SJSA1 (cell line): ENCODE data around the gene MBD6. TPM values are rescaled to one million over a fixed set of nuclear protein-coding genes. Genes with fewer than 3 reads are reported as not detected.
A peak's percentile ranks its signal among the peaks of the same experiment; 100 is the strongest.
"Not testable (repeated sequence)": the region's sequence is repeated elsewhere in the genome, so short reads cannot be mapped to it uniquely, and the experiment has no call there.

Source experiments
- DNase-seq, 2 experiments: peaks; one replicate each; pipeline ENCODE4 v3.0.0-alpha.2; 2015 to 2020; ENCODE audit warnings: low spot score in 2 of 2, low read depth in 1 of 2
- H3K27ac ChIP-seq: fragments of 250-450 bp; sonication (Bioruptor Pico); 2 replicates; pipeline ENCODE4 v1.5.1; 2020; ENCODE audit warnings: mild to moderate bottlenecking, moderate library complexity
- H3K27me3 ChIP-seq: fragments of 250-450 bp; sonication (Bioruptor Pico); replicated peaks from 2 replicates; pipeline ENCODE4 v1.5.1; 2020; ENCODE audit warnings: mild to moderate bottlenecking, moderate library complexity
- H3K36me3 ChIP-seq: fragments of 250-450 bp; sonication (Bioruptor Pico); 2 replicates; pipeline ENCODE4 v1.5.1; 2020; ENCODE audit warnings: mild to moderate bottlenecking
- H3K4me1 ChIP-seq: fragments of 250-450 bp; sonication (Bioruptor Pico); replicated peaks from 2 replicates; pipeline ENCODE4 v1.6.1; 2021; ENCODE audit warnings: mild to moderate bottlenecking
- H3K4me3 ChIP-seq: fragments of 250-450 bp; sonication (Bioruptor Pico); 2 replicates; pipeline ENCODE4 v1.5.1; 2020; ENCODE audit warnings: mild to moderate bottlenecking
- H3K9me3 ChIP-seq: fragments of 250-450 bp; sonication (Bioruptor Pico); replicated peaks from 2 replicates; pipeline ENCODE4 v1.5.1; 2020; ENCODE audit warnings: mild to moderate bottlenecking
- total RNA-seq: library from RNA; depleted of rRNA; stranded (reverse); fragments of >200 nt; shearing (Covaris generic); gene quantifications from 2 replicates; pipeline ENCODE4 v1.2.3, GENCODE V29; 2014

MBD6 gene
- total RNA-seq, 1 experiment from 2014 or later = 70.5 TPM

GRCh38 chr12:57549203-57549908 is 26.7 kb downstream of the MBD6 start:
- Histone ChIP-seq H3K4me1 (peaks cover 50% of the 10 kb centered on the region), H3K9me3 (no peaks in the 10 kb centered on the region), H3K27ac (no peak overlapping the region), H3K4me3 (peak overlapping the region; percentile 25), H3K27me3 (0 out of 2 replicates have a peak, but pooled peaks cover 6% of the 10 kb centered on the region), H3K36me3 (peaks cover 26% of the 10 kb centered on the region)
- DNase-seq = peak in 1 of 2 experiments; percentile 78

- Histone ChIP-seq H3K4me3 (peak within 1 kb of the TSS; percentile 25), H3K27ac (no peak within 1 kb of the TSS)
- DNase-seq = peak in 1 of 2 experiments; percentile 74
Measured at GRCh38 chr12:57549909-57550640, 27.5 kb downstream of the MBD6 start, which contains the start of gene KIF5A. Gene KIF5A, plus strand, starts transcription at chr12:57550044. Its CDS starts 228 bp downstream, at chr12:57550272.

GRCh38 chr12:57550641-57551549 is 28.3 kb downstream of the MBD6 start:
- Histone ChIP-seq H3K27ac (no peak overlapping the region), H3K4me1 (peaks cover 38% of the 10 kb centered on the region), H3K4me3 (no peak overlapping the region), H3K36me3 (peaks cover 11% of the 10 kb centered on the region), H3K27me3 (0 out of 2 replicates have a peak, but pooled peaks cover 6% of the 10 kb centered on the region), H3K9me3 (no peaks in the 10 kb centered on the region)
- peak; percentile 76 to 85 for DNase-seq

More at GRCh38 chr12:57549909-57550640, 27.5 kb downstream of the MBD6 start, which contains the start of gene KIF5A:
- Histone ChIP-seq H3K9me3 (no peaks in the 10 kb centered on the region), H3K27me3 (0 out of 2 replicates have a peak, but pooled peaks cover 6% of the 10 kb centered on the region), H3K36me3 (peaks cover 19% of the 10 kb centered on the region), H3K4me1 (peaks cover 46% of the 10 kb centered on the region)

GRCh38 chr12:57551637-57552305 is 29.1 kb downstream of the MBD6 start:
- no peak overlapping the region for H3K27ac ChIP-seq

GRCh38 chr12:57552306-57552651 is 29.7 kb downstream of the MBD6 start:
- peak in 1 of 2 experiments; percentile 81 for DNase-seq
- Histone ChIP-seq H3K9me3 (no peaks in the 10 kb centered on the region), H3K27ac (no peak overlapping the region), H3K27me3 (0 out of 2 replicates have a peak, but pooled peaks cover 6% of the 10 kb centered on the region), H3K36me3 (no peaks in the 10 kb centered on the region), H3K4me3 (no peak overlapping the region), H3K4me1 (peaks cover 32% of the 10 kb centered on the region)

More at GRCh38 chr12:57551637-57552305, 29.1 kb downstream of the MBD6 start:
- Histone ChIP-seq H3K4me1 (peaks cover 32% of the 10 kb centered on the region), H3K36me3 (peaks cover 2% of the 10 kb centered on the region), H3K9me3 (no peaks in the 10 kb centered on the region), H3K4me3 (no peak overlapping the region), H3K27me3 (0 out of 2 replicates have a peak, but pooled peaks cover 6% of the 10 kb centered on the region)
- DNase-seq = no peak

- Histone ChIP-seq H3K4me3 (no peak overlapping the region), H3K36me3 (no peaks in the 10 kb centered on the region), H3K27me3 (0 out of 2 replicates have a peak, but pooled peaks cover 4% of the 10 kb centered on the region), H3K27ac (no peak overlapping the region), H3K9me3 (no peaks in the 10 kb centered on the region), H3K4me1 (peaks cover 28% of the 10 kb centered on the region)
- no peak for DNase-seq
Measured at GRCh38 chr12:57552835-57553313, 30.2 kb downstream of the MBD6 start.

GRCh38 chr12:57553343-57554202 is 30.9 kb downstream of the MBD6 start:
- Histone ChIP-seq H3K36me3 (no peaks in the 10 kb centered on the region), H3K4me3 (no peak overlapping the region), H3K27me3 (0 out of 2 replicates have a peak, but pooled peaks cover 4% of the 10 kb centered on the region), H3K4me1 (peaks cover 28% of the 10 kb centered on the region), H3K27ac (no peak overlapping the region), H3K9me3 (no peaks in the 10 kb centered on the region)
- peak; percentile 77 to 81 for DNase-seq

- no peak overlapping the region for H3K4me3 ChIP-seq
- H3K36me3 ChIP-seq = no peaks in the 10 kb centered on the region
- H3K27ac ChIP-seq = no peak overlapping the region
- H3K9me3 ChIP-seq = no peaks in the 10 kb centered on the region
- DNase-seq = peak; percentile 72 to 85
- peaks cover 28% of the 10 kb centered on the region for H3K4me1 ChIP-seq
- H3K27me3 ChIP-seq = 0 out of 2 replicates have a peak, but pooled peaks cover 4% of the 10 kb centered on the region
Measured at GRCh38 chr12:57554453-57554852, 31.8 kb downstream of the MBD6 start.

GRCh38 chr12:57554897-57555296 is 32.3 kb downstream of the MBD6 start:
- Histone ChIP-seq H3K4me3 (no peak overlapping the region), H3K9me3 (no peaks in the 10 kb centered on the region), H3K27ac (no peak overlapping the region), H3K4me1 (peaks cover 27% of the 10 kb centered on the region), H3K36me3 (no peaks in the 10 kb centered on the region), H3K27me3 (0 out of 2 replicates have a peak, but pooled peaks cover 4% of the 10 kb centered on the region)
- DNase-seq = peak; percentile 76 to 81

GRCh38 chr12:57558864-57559263 is 36.2 kb downstream of the MBD6 start:
- Histone ChIP-seq H3K4me3 (no peak overlapping the region), H3K4me1 (peaks cover 7% of the 10 kb centered on the region), H3K36me3 (no peaks in the 10 kb centered on the region), H3K9me3 (peaks cover 8% of the 10 kb centered on the region), H3K27me3 (peaks cover 31% of the 10 kb centered on the region), H3K27ac (no peak overlapping the region)
- DNase-seq = peak; percentile 69 to 86

GRCh38 chr12:57560516-57560915 is 37.9 kb downstream of the MBD6 start:
- H3K36me3 ChIP-seq = no peaks in the 10 kb centered on the region
- H3K9me3 ChIP-seq = peaks cover 13% of the 10 kb centered on the region
- peak; percentile 81 to 86 for DNase-seq
- no peak overlapping the region for H3K4me3 ChIP-seq
- H3K4me1 ChIP-seq = peaks cover 7% of the 10 kb centered on the region
- no peak overlapping the region for H3K27ac ChIP-seq
- H3K27me3 ChIP-seq = peaks cover 42% of the 10 kb centered on the region

GRCh38 chr12:57561117-57561516 is 38.5 kb downstream of the MBD6 start:
- not testable (repeated sequence) for H3K4me1 ChIP-seq, DNase-seq, H3K27ac ChIP-seq, H3K36me3 ChIP-seq, H3K4me3 ChIP-seq
- Histone ChIP-seq H3K27me3 (peaks cover 48% of the 10 kb centered on the region), H3K9me3 (peaks cover 13% of the 10 kb centered on the region)
